Astrocyte (in vitro differentiated cells and primary cell): ENCODE results near the gene MAP2.

Source experiments
- CTCF ChIP-seq: IDR thresholded peaks from 2 replicates; pipeline ENCODE4 v1.5.1; 2011; ENCODE audit warnings: low read depth, mild to moderate bottlenecking, inconsistent platforms, low read length, moderate library complexity; ENCODE audit not compliant: insufficient read depth
- EZH2 ChIP-seq: IDR thresholded peaks from 2 replicates; pipeline ENCODE4 v1.6.1; 2012; ENCODE audit warnings: mild to moderate bottlenecking, low read length, inconsistent platforms; ENCODE audit not compliant: insufficient read depth

DNA sequence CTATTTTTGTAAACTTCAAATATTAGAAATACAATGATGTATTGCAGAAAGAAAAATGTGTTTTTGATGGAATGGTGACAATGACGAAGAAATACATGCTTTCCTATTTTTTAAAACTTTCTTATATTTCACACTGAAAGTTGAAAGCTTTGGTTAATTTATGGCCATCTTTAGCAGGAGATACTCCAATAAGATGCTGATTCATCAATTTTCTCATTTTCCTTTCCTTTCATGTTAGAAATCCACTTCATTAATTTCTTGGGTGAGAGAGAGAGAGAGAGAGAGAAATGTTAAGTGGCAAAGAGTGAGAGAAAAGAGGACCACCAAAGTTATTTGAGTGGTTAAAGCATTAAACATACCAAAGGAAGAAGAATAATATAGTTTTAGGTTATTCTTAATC lies 28.6 kb upstream of the MAP2 start:
- TF ChIP-seq CTCF (no peak), EZH2 (no peak)
